Endothelial cell of umbilical vein (primary cell): ENCODE measurements around the gene ZNF202.
"Not testable (repeated sequence)": the region's sequence is repeated elsewhere in the genome, so short reads cannot be mapped to it uniquely, and the experiment has no call there.

Source experiments
- POLR2A ChIP-seq: IDR thresholded peaks from 2 replicates; pipeline ENCODE4 v1.6.1; 2012; ENCODE audit warnings: low read depth, mild to moderate bottlenecking, control low read depth, low read length
- POLR2AphosphoS5 ChIP-seq: IDR thresholded peaks from 2 replicates; pipeline ENCODE4 v1.6.1; 2012; ENCODE audit warnings: low read depth, mild to moderate bottlenecking, control low read depth, low read length, moderate library complexity; ENCODE audit not compliant: insufficient read depth

DNA sequence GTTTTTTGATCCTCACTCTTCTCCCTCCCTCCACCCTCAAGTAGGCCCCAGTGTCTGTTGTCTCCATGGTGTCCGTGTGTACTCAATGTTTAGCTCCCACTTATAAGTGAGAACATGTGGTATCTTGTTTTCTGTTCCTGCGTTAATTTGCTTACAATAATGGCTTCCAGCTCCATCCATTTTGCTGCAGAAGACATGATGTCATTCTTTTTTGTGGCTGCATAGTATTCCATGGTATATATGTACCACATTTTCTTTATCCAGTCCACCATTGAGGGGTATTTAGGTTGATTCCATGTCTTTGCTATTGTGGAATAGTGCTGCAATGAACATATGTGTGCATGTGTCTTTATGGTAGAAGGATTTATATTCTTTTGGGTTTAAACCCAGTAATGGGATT lies 6.9 kb upstream of the ZNF202 start:
- not testable (repeated sequence) for TF ChIP-seq POLR2A, POLR2AphosphoS5
